ENCODE data around the gene NPW. TPM values are rescaled to one million over a fixed set of nuclear protein-coding genes. Genes with fewer than 3 reads are reported as not detected.

NPW gene
- total and polyA plus RNA-seq, 4 experiments from 2014 or later = not detected

DNA sequence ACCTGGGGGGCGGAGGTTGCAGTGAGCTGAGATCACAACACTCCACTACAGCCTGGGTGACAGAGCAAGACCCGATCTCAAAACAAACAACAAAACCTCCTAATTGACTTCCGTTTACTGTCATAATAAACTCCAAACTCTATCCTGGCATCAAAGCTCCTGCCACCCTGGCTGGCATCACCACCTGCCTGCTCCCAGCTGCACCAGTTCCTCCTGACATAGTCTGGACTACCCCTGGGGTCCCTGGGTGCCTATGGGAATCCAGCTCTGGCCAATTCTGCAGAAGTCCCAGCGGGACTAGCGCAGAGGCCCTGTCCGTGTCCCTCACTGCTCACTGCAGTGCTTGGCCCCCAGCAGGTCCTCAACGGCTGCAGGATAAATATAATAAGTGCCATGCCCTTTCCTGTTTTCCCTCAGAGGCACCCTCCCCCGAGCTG lies 27.3 kb downstream of the NPW start:
- Histone ChIP-seq H3K4me1 (ENCODE audit: insufficient read depth, low read length) (peaks cover 24% of the 10 kb centered on the region), H3K4me3 (ENCODE audit: low read length in 2 of 2) (peak overlapping the region; percentile 57 to 82), H3K27me3 (ENCODE audit: insufficient read depth, low read length) (no peaks in the 10 kb centered on the region), H3K36me3 (ENCODE audit: insufficient read depth, low read length) (peaks cover 4% of the 10 kb centered on the region), H3K27ac (ENCODE audit: low read depth, low read length) (peak overlapping the region; percentile 73), H3K9me3 (ENCODE audit: control insufficient read depth in 1 of 2, low read length in 2 of 2) (no peaks in the 10 kb centered on the region)
- peaks cover 11 to 27% (median 17%) of the 10 kb centered on the region in 4 donors for H3K4me1 Mint-ChIP-seq
- peak overlapping the region; percentile 91 to 96 (median 93) for H3K4me3 Mint-ChIP-seq
- CTCF ChIA-PET (ENCODE audit: partially characterized antibody) = interaction anchor here (1.2 to 1.5 kb wide), 2 partner anchors 93 to 94 kb away, joined by 4 to 11 read pairs; no protein-coding TSS in a partner anchor
- H3K9me3 Mint-ChIP-seq = no peaks in the 10 kb centered on the region
- POLR2A ChIA-PET (ENCODE audit: partially characterized antibody) = interaction anchor here (1.1 to 3.5 kb wide), 6 partner anchors 19 to 108 kb away, joined by 3 to 38 read pairs (median 5); partner anchors contain the start of genes RPS2 and TRAF7
- H3K27ac Mint-ChIP-seq = peak overlapping the region in 6 of 7 donors; percentile 58 to 91 (median 78)
- H3K27me3 Mint-ChIP-seq = no peaks in the 10 kb centered on the region
- no peak for DNase-seq
- H3K36me3 Mint-ChIP-seq = peaks cover 0 to 10% of the 10 kb centered on the region in 2 donors
- intact Hi-C loops (cut with micrococcal nuclease) = loop anchor here (1.0 to 5.0 kb wide), 6 partner anchors 24 to 413 kb away; partner anchors contain the start of genes RNPS1, TEDC2, TRAF7 and ZNF598

DNA sequence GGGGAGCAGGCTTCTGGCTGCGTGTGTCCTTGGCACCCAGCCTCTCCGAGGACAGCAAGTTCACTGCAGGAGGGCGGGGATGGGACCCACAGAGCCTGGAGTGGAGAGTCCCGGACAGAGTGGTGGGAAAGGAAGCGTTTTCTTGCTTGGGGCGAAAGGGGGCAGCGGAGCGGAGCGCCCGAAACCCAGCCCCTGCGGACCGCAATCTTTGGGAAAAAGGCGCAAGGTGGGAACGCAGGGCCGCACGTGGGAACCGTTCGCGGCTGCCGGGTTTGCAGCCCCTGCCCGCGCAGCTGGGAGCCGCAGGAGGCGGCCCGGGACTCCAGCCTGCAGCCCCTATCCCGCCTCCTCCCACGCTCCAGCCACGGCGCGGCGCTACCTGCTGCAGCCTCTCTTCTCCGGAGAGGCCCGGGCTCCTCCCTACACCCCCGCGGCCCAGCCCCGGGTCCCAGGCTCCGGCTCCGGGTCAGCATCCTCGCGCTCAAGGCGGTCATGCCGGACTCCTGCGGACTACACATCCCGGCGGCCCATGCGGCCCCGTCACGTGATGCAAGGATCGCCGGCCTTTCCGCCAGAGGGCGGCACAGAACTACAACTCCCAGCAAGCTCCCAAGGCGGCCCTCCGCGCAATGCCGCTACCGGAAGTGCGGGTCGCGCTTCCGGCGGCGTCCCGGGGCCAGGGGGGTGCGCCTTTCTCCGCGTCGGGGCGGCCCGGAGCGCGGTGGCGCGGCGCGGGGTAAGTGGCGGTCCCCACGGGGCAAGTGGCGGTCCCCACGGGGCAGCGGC lies 27.9 kb downstream of the NPW start, which contains the start of the genes NTHL1 and TSC2:
TSS of gene NTHL1 (minus strand) at position 505 of the 786 bp plus-strand sequence. CDS start at position 494, 11 bp downstream.
TSS of gene TSC2 (plus strand) at position 656 of the 786 bp plus-strand sequence. CDS start 631 bp downstream, outside the sequence.
- Histone ChIP-seq H3K27me3 (ENCODE audit: insufficient read depth, low read length) (no peaks in the 10 kb centered on the region), H3K27ac (ENCODE audit: low read depth, low read length) (peak within 1 kb of the TSS; percentile 73), H3K4me3 (ENCODE audit: low read length in 2 of 2) (peak within 1 kb of the TSS; percentile 81 to 82), H3K9me3 (ENCODE audit: control insufficient read depth in 1 of 2, low read length in 2 of 2) (no peaks in the 10 kb centered on the region), H3K36me3 (ENCODE audit: insufficient read depth, low read length) (peaks cover 5% of the 10 kb centered on the region), H3K4me1 (ENCODE audit: insufficient read depth, low read length) (peaks cover 24% of the 10 kb centered on the region)
- peak within 1 kb of the TSS; percentile 91 to 96 (median 93) for H3K4me3 Mint-ChIP-seq
- peaks cover 11 to 27% (median 17%) of the 10 kb centered on the region in 4 donors for H3K4me1 Mint-ChIP-seq
- H3K27ac Mint-ChIP-seq = peak within 1 kb of the TSS; percentile 42 to 91 (median 85)
- ChIA-PET POLR2A (ENCODE audit: partially characterized antibody) (interaction anchor here (0.7 to 3.5 kb wide), 18 partner anchors 9 to 705 kb away, joined by 3 to 38 read pairs (median 3); partner anchors contain the start of genes CEMP1, ECI1, NHERF2 and PKD1), CTCF (ENCODE audit: partially characterized antibody) (interaction anchor here (1.3 to 1.5 kb wide), 2 partner anchors 8 to 93 kb away, joined by 5 to 11 read pairs; no protein-coding TSS in a partner anchor)
- H3K9me3 Mint-ChIP-seq = no peaks in the 10 kb centered on the region
- intact Hi-C loops (cut with micrococcal nuclease) = loop anchor here (1.0 to 5.0 kb wide), 6 partner anchors 25 to 413 kb away; partner anchors contain the start of genes RNPS1, TEDC2, TRAF7 and ZNF598
- DNase-seq = peak; percentile 88 to 91 (median 89)
- no peaks in the 10 kb centered on the region for H3K27me3 Mint-ChIP-seq
- peaks cover 2 to 12% of the 10 kb centered on the region in 2 donors for H3K36me3 Mint-ChIP-seq

DNA sequence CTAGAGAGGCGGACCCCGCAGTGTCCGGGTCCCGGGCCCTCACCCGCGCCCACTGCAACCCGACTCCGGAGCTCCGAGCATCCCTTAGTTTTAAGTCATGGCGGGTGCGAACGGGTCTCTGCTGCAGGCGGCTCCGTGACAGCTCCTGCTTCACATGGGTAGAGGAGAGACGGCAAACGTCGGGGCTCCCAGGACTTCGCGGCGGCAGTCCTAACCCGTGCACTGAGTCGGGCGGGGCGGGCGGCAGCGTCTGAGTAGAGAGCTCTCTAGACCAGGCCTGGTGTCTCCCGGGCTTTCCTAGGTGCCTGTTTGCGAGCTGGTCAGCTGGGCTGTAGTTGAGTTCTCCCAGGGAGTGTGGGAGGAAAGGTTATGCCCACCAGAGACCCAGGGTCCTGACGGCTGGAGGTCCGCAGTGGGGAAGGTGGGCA lies 28.5 kb downstream of the NPW start:
- Histone ChIP-seq H3K27ac (ENCODE audit: low read depth, low read length) (peak overlapping the region; percentile 73), H3K9me3 (ENCODE audit: control insufficient read depth in 1 of 2, low read length in 2 of 2) (no peaks in the 10 kb centered on the region), H3K4me3 (ENCODE audit: low read length in 2 of 2) (peak overlapping the region; percentile 81 to 82), H3K27me3 (ENCODE audit: insufficient read depth, low read length) (no peaks in the 10 kb centered on the region), H3K4me1 (ENCODE audit: insufficient read depth, low read length) (peaks cover 24% of the 10 kb centered on the region), H3K36me3 (ENCODE audit: insufficient read depth, low read length) (peaks cover 11% of the 10 kb centered on the region)
- H3K4me1 Mint-ChIP-seq = peaks cover 11 to 27% (median 17%) of the 10 kb centered on the region in 4 donors
- H3K9me3 Mint-ChIP-seq = no peaks in the 10 kb centered on the region
- no peaks in the 10 kb centered on the region for H3K27me3 Mint-ChIP-seq
- intact Hi-C loops (cut with micrococcal nuclease) = loop anchor here (5.0 kb wide), 1 partner anchor 41 kb away; the partner anchor contains the start of gene ZNF598
- H3K36me3 Mint-ChIP-seq = peaks cover 5 to 12% of the 10 kb centered on the region in 2 donors
- ChIA-PET POLR2A (ENCODE audit: partially characterized antibody) (interaction anchor here (0.7 to 3.5 kb wide), 17 partner anchors 8 to 704 kb away, joined by 3 to 38 read pairs (median 3); partner anchors contain the start of genes CEMP1, ECI1, NHERF2 and PKD1), CTCF (ENCODE audit: partially characterized antibody) (interaction anchor here (0.6 to 1.5 kb wide), 3 partner anchors 9 to 104 kb away, joined by 4 to 11 read pairs (median 5); no protein-coding TSS in a partner anchor)
- H3K27ac Mint-ChIP-seq = peak overlapping the region; percentile 42 to 91 (median 82)
- peak overlapping the region; percentile 88 to 94 (median 91) for H3K4me3 Mint-ChIP-seq
- DNase-seq = no peak

DNA sequence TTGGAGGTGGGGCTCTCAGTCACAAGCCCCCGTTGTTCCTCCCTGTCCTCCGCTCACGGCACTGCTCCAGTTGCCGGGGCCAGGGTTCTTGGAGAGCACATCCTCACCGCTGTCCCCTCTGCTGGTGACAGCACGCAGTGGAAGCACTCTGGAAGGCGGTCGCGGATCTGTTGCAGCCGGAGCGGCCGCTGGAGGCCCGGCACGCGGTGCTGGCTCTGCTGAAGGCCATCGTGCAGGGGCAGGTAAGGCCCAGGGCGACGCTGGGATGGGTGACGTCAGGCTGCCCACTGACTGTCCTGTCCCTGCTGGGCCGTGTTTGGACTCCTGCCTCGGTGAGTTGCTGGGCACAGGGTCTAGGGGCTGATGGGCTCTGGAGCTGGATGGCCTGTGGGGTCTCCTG lies 33.6 kb downstream of the NPW start:
- no peak overlapping the region for H3K27ac Mint-ChIP-seq
- H3K36me3 Mint-ChIP-seq = peaks cover 5 to 31% of the 10 kb centered on the region in 2 donors
- H3K27me3 Mint-ChIP-seq = no peaks in the 10 kb centered on the region
- intact Hi-C loops (cut with micrococcal nuclease) = no loop called here
- CTCF ChIA-PET (ENCODE audit: partially characterized antibody) = no interaction called here
- no peak overlapping the region for H3K27ac ChIP-seq (ENCODE audit: low read depth, low read length)
- H3K9me3 ChIP-seq (ENCODE audit: control insufficient read depth in 1 of 2, low read length in 2 of 2) = no peaks in the 10 kb centered on the region
- no peak overlapping the region for H3K4me3 Mint-ChIP-seq
- peaks cover 7 to 13% (median 8%) of the 10 kb centered on the region in 4 donors for H3K4me1 Mint-ChIP-seq
- POLR2A ChIA-PET (ENCODE audit: partially characterized antibody) = no interaction called here
- H3K36me3 ChIP-seq (ENCODE audit: insufficient read depth, low read length) = peaks cover 23% of the 10 kb centered on the region
- H3K4me1 ChIP-seq (ENCODE audit: insufficient read depth, low read length) = peaks cover 11% of the 10 kb centered on the region
- no peak overlapping the region for H3K4me3 ChIP-seq (ENCODE audit: low read length in 2 of 2)
- H3K9me3 Mint-ChIP-seq = no peaks in the 10 kb centered on the region
- DNase-seq = no peak
- H3K27me3 ChIP-seq (ENCODE audit: insufficient read depth, low read length) = no peaks in the 10 kb centered on the region

DNA sequence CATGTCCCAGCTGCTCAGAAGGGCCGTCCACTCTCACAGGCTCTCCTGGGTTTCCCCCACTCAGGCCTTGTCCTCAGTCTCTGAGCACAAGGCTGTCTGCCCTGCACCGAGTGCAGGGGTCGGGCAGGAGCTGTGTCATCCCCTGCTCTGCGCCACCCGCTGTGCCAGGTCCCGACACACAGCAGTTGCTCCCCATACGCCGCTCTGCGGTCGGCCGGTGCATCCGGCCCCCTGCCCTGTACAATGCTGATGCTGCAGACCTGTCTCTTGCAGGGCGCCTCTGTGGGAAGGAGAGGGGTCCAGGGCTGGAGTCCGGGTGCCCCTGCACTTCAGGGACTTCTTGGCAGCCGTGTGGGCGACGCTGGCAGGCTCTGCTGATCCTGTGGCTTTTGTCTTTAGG lies 34.3 kb downstream of the NPW start:
- POLR2A ChIA-PET (ENCODE audit: partially characterized antibody) = no interaction called here
- Mint-ChIP-seq H3K36me3 (peaks cover 5 to 33% of the 10 kb centered on the region in 2 donors), H3K27ac (no peak overlapping the region), H3K4me3 (no peak overlapping the region), H3K9me3 (no peaks in the 10 kb centered on the region), H3K27me3 (no peaks in the 10 kb centered on the region), H3K4me1 (peaks cover 0 to 6% (median 2%) of the 10 kb centered on the region in 4 donors)
- peaks cover 23% of the 10 kb centered on the region for H3K36me3 ChIP-seq (ENCODE audit: insufficient read depth, low read length)
- no peak for DNase-seq
- H3K4me3 ChIP-seq (ENCODE audit: low read length in 2 of 2) = no peak overlapping the region
- H3K27me3 ChIP-seq (ENCODE audit: insufficient read depth, low read length) = no peaks in the 10 kb centered on the region
- H3K9me3 ChIP-seq (ENCODE audit: control insufficient read depth in 1 of 2, low read length in 2 of 2) = no peaks in the 10 kb centered on the region
- H3K4me1 ChIP-seq (ENCODE audit: insufficient read depth, low read length) = peaks cover 5% of the 10 kb centered on the region
- CTCF ChIA-PET (ENCODE audit: partially characterized antibody) = no interaction called here
- no peak overlapping the region for H3K27ac ChIP-seq (ENCODE audit: low read depth, low read length)
- intact Hi-C loops (cut with micrococcal nuclease) = no loop called here

DNA sequence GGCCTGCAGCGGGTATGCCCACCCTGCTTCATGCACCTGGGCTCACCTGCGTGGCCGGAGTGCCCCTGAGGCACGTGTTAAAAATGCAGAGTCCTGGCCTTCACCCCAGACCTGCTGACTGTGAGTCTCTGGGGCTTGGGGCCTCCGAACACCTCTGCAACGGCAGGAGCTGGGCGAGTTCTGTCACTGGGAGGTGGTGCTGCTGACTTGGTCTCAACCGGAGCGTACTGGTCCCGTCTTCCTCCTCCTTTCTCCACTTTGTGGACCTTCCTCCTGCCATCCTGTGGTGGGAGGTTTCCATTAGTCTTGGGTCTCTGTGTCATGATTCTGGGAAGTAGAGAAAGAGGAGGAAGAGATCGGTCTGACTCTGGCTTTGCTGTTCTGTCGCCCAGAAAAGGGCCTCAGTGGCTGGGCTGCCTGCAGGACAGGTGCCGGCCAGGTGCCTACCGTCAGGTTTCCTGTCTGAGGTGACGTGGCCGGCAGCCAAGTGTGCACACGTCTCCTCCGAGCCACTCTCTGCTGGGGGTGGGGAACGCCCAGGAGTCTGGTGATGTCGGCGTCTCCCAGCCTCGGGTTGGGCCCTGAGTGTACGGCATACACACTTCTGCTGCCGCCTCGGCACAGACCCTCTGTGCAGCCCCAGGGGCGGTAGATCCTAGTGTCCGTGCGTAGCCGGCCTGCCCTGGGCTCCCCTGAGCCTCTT lies 35.1 kb downstream of the NPW start:
- Histone ChIP-seq H3K36me3 (ENCODE audit: insufficient read depth, low read length) (peaks cover 23% of the 10 kb centered on the region), H3K4me1 (ENCODE audit: insufficient read depth, low read length) (no peaks in the 10 kb centered on the region), H3K27me3 (ENCODE audit: insufficient read depth, low read length) (no peaks in the 10 kb centered on the region), H3K4me3 (ENCODE audit: low read length in 2 of 2) (no peak overlapping the region), H3K27ac (ENCODE audit: low read depth, low read length) (no peak overlapping the region), H3K9me3 (ENCODE audit: control insufficient read depth in 1 of 2, low read length in 2 of 2) (no peaks in the 10 kb centered on the region)
- Mint-ChIP-seq H3K27ac (no peak overlapping the region), H3K36me3 (peaks cover 5 to 34% of the 10 kb centered on the region in 2 donors), H3K27me3 (no peaks in the 10 kb centered on the region), H3K4me1 (peaks cover 0 to 3% (median 0%) of the 10 kb centered on the region in 4 donors), H3K4me3 (no peak overlapping the region), H3K9me3 (no peaks in the 10 kb centered on the region)
- ChIA-PET POLR2A (ENCODE audit: partially characterized antibody) (interaction anchor here (1.0 kb wide), 1 partner anchor 11 kb away, joined by 3 read pairs; no protein-coding TSS in a partner anchor), CTCF (ENCODE audit: partially characterized antibody) (interaction anchor here (1.5 kb wide), 1 partner anchor 86 kb away, joined by 6 read pairs; no protein-coding TSS in a partner anchor)
- no peak for DNase-seq
- intact Hi-C loops (cut with micrococcal nuclease) = no loop called here
